ENCODE data around the gene CAPZA1.

The CAPZA1 gene

GRCh38 chr1:112699425-112700144, 80.0 kb downstream of the CAPZA1 start:
- in situ Hi-C loops (cut with MboI; ENCODE audit: low sequenced_read_pairs), result no loop called here

- in situ Hi-C loops (cut with MboI; ENCODE audit: low sequenced_read_pairs), result no loop called here
These were observed 80.9 kb downstream of the CAPZA1 start for GRCh38 chr1:112700290-112701226.

GRCh38 chr1:112701227-112702066, 81.8 kb downstream of the CAPZA1 start:
- in situ Hi-C loops (cut with MboI; ENCODE audit: low sequenced_read_pairs), result no loop called here

GRCh38 chr1:112702067-112702395, 82.4 kb downstream of the CAPZA1 start:
- in situ Hi-C loops (cut with MboI; ENCODE audit: low sequenced_read_pairs), result no loop called here

GRCh38 chr1:112702420-112703261, 83.0 kb downstream of the CAPZA1 start:
- in situ Hi-C loops (cut with MboI; ENCODE audit: low sequenced_read_pairs), result no loop called here

- in situ Hi-C loops (cut with MboI; ENCODE audit: low sequenced_read_pairs), result no loop called here
These were observed 84.1 kb downstream of the CAPZA1 start for GRCh38 chr1:112703706-112704105.

- in situ Hi-C loops (cut with MboI; ENCODE audit: low sequenced_read_pairs), result no loop called here
These were observed 84.8 kb downstream of the CAPZA1 start for GRCh38 chr1:112704391-112704933.

GRCh38 chr1:112704934-112705627, 85.4 kb downstream of the CAPZA1 start:
- in situ Hi-C loops (cut with MboI; ENCODE audit: low sequenced_read_pairs), result loop anchor here (5.0 kb wide), 2 partner anchors 88 to 313 kb away; partner anchors contain the start of genes CAPZA1 and ST7L

GRCh38 chr1:112706505-112707220, 87.0 kb downstream of the CAPZA1 start, which contains the start of gene RHOC:
RHOC (minus strand) TSS chr1:112707127; CDS start chr1:112703799, 3,328 bp downstream.
- in situ Hi-C loops (cut with MboI; ENCODE audit: low sequenced_read_pairs), result loop anchor here (5.0 kb wide), 2 partner anchors 89 to 314 kb away; partner anchors contain the start of genes CAPZA1 and ST7L

GRCh38 chr1:112707221-112708001, 87.8 kb downstream of the CAPZA1 start:
- in situ Hi-C loops (cut with MboI; ENCODE audit: low sequenced_read_pairs), result loop anchor here (5.0 kb wide), 2 partner anchors 90 to 315 kb away; partner anchors contain the start of genes CAPZA1 and ST7L

GRCh38 chr1:112708002-112708448, 88.4 kb downstream of the CAPZA1 start:
- in situ Hi-C loops (cut with MboI; ENCODE audit: low sequenced_read_pairs), result loop anchor here (5.0 kb wide), 2 partner anchors 91 to 316 kb away; partner anchors contain the start of genes CAPZA1 and ST7L

- in situ Hi-C loops (cut with MboI; ENCODE audit: low sequenced_read_pairs), result loop anchor here (5.0 kb wide), 2 partner anchors 91 to 316 kb away; partner anchors contain the start of genes CAPZA1 and ST7L
These were observed 88.9 kb downstream of the CAPZA1 start for GRCh38 chr1:112708489-112708888.

- in situ Hi-C loops (cut with MboI; ENCODE audit: low sequenced_read_pairs), result loop anchor here (5.0 kb wide), 1 partner anchor 97 kb away; no protein-coding TSS in a partner anchor
These were observed 90.5 kb downstream of the CAPZA1 start for GRCh38 chr1:112710159-112710558.

GRCh38 chr1:112710586-112710985, 91.0 kb downstream of the CAPZA1 start:
- in situ Hi-C loops (cut with MboI; ENCODE audit: low sequenced_read_pairs), result loop anchor here (5.0 kb wide), 1 partner anchor 97 kb away; no protein-coding TSS in a partner anchor

GRCh38 chr1:112711041-112711440, 91.4 kb downstream of the CAPZA1 start:
- in situ Hi-C loops (cut with MboI; ENCODE audit: low sequenced_read_pairs), result loop anchor here (5.0 kb wide), 1 partner anchor 96 kb away; no protein-coding TSS in a partner anchor

GRCh38 chr1:112711670-112712069, 92.0 kb downstream of the CAPZA1 start:
- in situ Hi-C loops (cut with MboI; ENCODE audit: low sequenced_read_pairs), result loop anchor here (5.0 kb wide), 1 partner anchor 96 kb away; no protein-coding TSS in a partner anchor

GRCh38 chr1:112712191-112712590, 92.6 kb downstream of the CAPZA1 start:
- in situ Hi-C loops (cut with MboI; ENCODE audit: low sequenced_read_pairs), result loop anchor here (5.0 kb wide), 1 partner anchor 95 kb away; no protein-coding TSS in a partner anchor

Data from HL-60/S4 (cell line).